K562 (cell line): ENCODE results near the gene SEZ6.

Experiments
- CTCF ChIP-seq, 3 experiments: IDR thresholded peaks in 2 of 3; conservative IDR thresholded peaks in 1 of 3; 2 replicates each; pipeline ENCODE4 v1.5.1; 2011 to 2012; ENCODE audit warnings: low read length in 3 of 3, mild to moderate bottlenecking in 3 of 3, control low read depth in 2 of 3, improper control_type of control experiment in 1 of 3, inconsistent platforms in 1 of 3, low read depth in 1 of 3, mixed read lengths in 1 of 3, moderate library complexity in 1 of 3; ENCODE audit not compliant: insufficient read depth in 2 of 3
- FOXP4 ChIP-seq: sonication (generic); formaldehyde crosslinking; IDR thresholded peaks from 2 replicates; pipeline ENCODE4 v1.8.0; 2022; ENCODE audit warnings: mild to moderate bottlenecking, missing genetic modification reagents, borderline replicate concordance
- HDAC6 ChIP-seq: IDR thresholded peaks from 2 replicates; pipeline ENCODE4 v1.6.1; 2012; ENCODE audit warnings: low read depth, mild to moderate bottlenecking, control low read depth, inconsistent platforms, low read length, moderate library complexity
- HEY1 ChIP-seq: fragments of 250-450 bp; sonication (Bioruptor Pico); IDR thresholded peaks from 2 replicates; pipeline ENCODE4 v1.5.0; 2020; ENCODE audit warnings: mild to moderate bottlenecking, moderate library complexity, borderline replicate concordance
- RAD21 ChIP-seq, 2 experiments: fragments of 250-450 bp in 1 of 2; fragments of 450-650 bp in 1 of 2; sonication (Bioruptor Pico) in 1 of 2; formaldehyde crosslinking in 1 of 2; IDR thresholded peaks in 1 of 2; conservative IDR thresholded peaks in 1 of 2; 2 replicates each; pipeline versions ENCODE4 v1.4.0 to v1.8.0; 2020 to 2022; ENCODE audit warnings: mild to moderate bottlenecking in 2 of 2, moderate library complexity in 1 of 2
- REST ChIP-seq, 2 experiments: fragments of 450-650 bp; formaldehyde crosslinking in 1 of 2; IDR thresholded peaks; 2 replicates each; pipeline versions ENCODE4 v1.4.0 to v1.6.1; 2014 to 2020; ENCODE audit warnings: mild to moderate bottlenecking in 2 of 2, borderline replicate concordance in 1 of 2, low read depth in 1 of 2
- RNF2 ChIP-seq: sonication (generic); IDR thresholded peaks from 2 replicates; pipeline ENCODE4 v1.6.1; 2016
- SMC3 ChIP-seq: conservative IDR thresholded peaks from 2 replicates; pipeline ENCODE4 v1.6.1; 2011; ENCODE audit warnings: low read depth, low read length, improper control_type of control experiment; ENCODE audit not compliant: insufficient read depth
- ZNF609 ChIP-seq: sonication (generic); formaldehyde crosslinking; IDR thresholded peaks from 2 replicates; pipeline ENCODE4 v1.8.1; 2023; ENCODE audit warnings: missing genetic modification reagents, mild to moderate bottlenecking, borderline replicate concordance

GRCh38 chr17:29037739-29038084 is 31.9 kb upstream of the SEZ6 start:
- TF ChIP-seq HEY1 (CRISPR knock-in tag), result no peak
- no peak for TF ChIP-seq REST (IDR thresholded peaks at IDR 0.05; ENCODE audit: borderline replicate concordance)
- TF ChIP-seq REST (CRISPR knock-in tag; IDR thresholded peaks at IDR 0.05; ENCODE audit: low read depth), result no peak
- no peak for TF ChIP-seq RNF2
- TF ChIP-seq CTCF (IDR thresholded peaks at IDR 0.05 in 2 of 3, conservative IDR thresholded peaks at IDR 0.05 in 1 of 3; ENCODE audit: insufficient read depth in 2 of 3, low read depth in 1 of 3, low read length in 3 of 3), result no peak
- no peak for TF ChIP-seq FOXP4 (CRISPR knock-in tag)
- no peak for TF ChIP-seq HDAC6
- TF ChIP-seq SMC3, result no peak
- TF ChIP-seq ZNF609 (CRISPR knock-in tag), result no peak
- no peak for TF ChIP-seq RAD21 (CRISPR knock-in tag; conservative IDR thresholded peaks at IDR 0.05 in 1 of 2, IDR thresholded peaks at IDR 0.05 in 1 of 2)
